NT2/D1 (cell line): ENCODE measurements around the gene DYRK3.

Experiments used
- DNase-seq: peaks from one replicate; pipeline ENCODE4 v3.0.0-alpha.2; 2011; ENCODE audit warnings: low read depth, low spot score
- H3K27me3 ChIP-seq: 2 replicates; pipeline ENCODE4 v1.6.0; 2011; ENCODE audit warnings: mild to moderate bottlenecking; ENCODE audit not compliant: insufficient read length, insufficient read depth
- H3K36me3 ChIP-seq: 2 replicates; pipeline ENCODE4 v1.6.1; 2011; ENCODE audit warnings: mild to moderate bottlenecking, low read length, mixed read lengths; ENCODE audit not compliant: insufficient read depth, insufficient read length
- H3K4me1 ChIP-seq: 2 replicates; pipeline ENCODE4 v1.5.1; 2011; ENCODE audit not compliant: insufficient read depth, insufficient read length
- H3K4me3 ChIP-seq: 2 replicates; pipeline ENCODE4 v1.5.1; 2011; ENCODE audit warnings: low read depth; ENCODE audit not compliant: insufficient read length
- H3K9ac ChIP-seq: 2 replicates; pipeline ENCODE4 v1.6.0; 2011; ENCODE audit warnings: low read depth; ENCODE audit not compliant: insufficient read length
- H3K9me3 ChIP-seq: 2 replicates; pipeline ENCODE4 v1.5.1; 2011; ENCODE audit warnings: mild to moderate bottlenecking, low read length; ENCODE audit not compliant: insufficient read depth
- SUZ12 ChIP-seq: IDR thresholded peaks from 2 replicates; pipeline ENCODE4 v1.6.1; 2011; ENCODE audit not compliant: insufficient read length, insufficient read depth; ENCODE audit errors: extremely low read depth
- YY1 ChIP-seq: IDR thresholded peaks from 2 replicates; pipeline ENCODE4 v1.6.1; 2011; ENCODE audit not compliant: insufficient read length, insufficient read depth
- ZNF274 ChIP-seq: IDR thresholded peaks from 2 replicates; pipeline ENCODE4 v1.6.1; 2011; ENCODE audit warnings: mild to moderate bottlenecking, low read depth, low read length

Gene DYRK3

DNA sequence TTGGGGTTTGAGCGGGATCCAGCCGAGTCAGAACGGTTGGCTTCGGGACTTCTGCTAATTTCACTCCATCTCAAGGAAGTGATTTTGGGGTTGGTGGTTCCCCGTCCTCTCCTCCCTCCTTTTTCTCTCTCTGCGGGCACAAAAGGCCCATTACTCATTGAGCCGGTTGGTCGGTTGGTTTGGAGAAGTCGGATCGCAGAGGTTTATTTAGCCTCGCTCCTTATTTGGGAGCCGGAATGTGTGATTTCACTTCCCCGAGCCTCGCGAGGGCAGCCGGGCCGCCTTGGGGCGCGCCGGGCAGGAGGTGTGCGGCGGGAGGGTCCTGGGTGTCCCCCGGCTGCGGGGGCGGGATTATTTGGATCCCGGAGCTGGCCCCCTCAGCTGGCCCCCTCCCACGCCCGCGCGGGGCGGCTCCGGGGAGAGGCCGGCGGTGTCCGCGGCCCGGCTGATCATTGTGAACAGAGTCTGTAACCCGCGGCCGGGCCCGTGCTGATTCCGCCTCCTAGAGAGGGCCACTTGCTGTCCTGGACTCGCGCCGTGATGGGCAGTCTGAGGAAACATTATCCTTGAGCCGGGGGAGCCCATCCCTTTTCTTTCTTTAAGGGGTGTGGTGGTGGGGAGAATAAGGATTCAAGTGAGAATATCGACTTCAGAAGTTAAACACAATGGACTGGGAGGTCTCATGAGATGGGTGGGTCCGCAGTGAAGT lies 50.6 kb downstream of the DYRK3 start:
- Histone ChIP-seq H3K9me3 (no peaks in the 10 kb centered on the region), H3K4me1 (peaks cover 12% of the 10 kb centered on the region), H3K9ac (peak overlapping the region; percentile 82), H3K36me3 (peaks cover 4% of the 10 kb centered on the region), H3K4me3 (peak overlapping the region; percentile 81), H3K27me3 (peaks cover 36% of the 10 kb centered on the region)
- no peak for DNase-seq
- TF ChIP-seq YY1 (no peak), SUZ12 (no peak), ZNF274 (no peak)

DNA sequence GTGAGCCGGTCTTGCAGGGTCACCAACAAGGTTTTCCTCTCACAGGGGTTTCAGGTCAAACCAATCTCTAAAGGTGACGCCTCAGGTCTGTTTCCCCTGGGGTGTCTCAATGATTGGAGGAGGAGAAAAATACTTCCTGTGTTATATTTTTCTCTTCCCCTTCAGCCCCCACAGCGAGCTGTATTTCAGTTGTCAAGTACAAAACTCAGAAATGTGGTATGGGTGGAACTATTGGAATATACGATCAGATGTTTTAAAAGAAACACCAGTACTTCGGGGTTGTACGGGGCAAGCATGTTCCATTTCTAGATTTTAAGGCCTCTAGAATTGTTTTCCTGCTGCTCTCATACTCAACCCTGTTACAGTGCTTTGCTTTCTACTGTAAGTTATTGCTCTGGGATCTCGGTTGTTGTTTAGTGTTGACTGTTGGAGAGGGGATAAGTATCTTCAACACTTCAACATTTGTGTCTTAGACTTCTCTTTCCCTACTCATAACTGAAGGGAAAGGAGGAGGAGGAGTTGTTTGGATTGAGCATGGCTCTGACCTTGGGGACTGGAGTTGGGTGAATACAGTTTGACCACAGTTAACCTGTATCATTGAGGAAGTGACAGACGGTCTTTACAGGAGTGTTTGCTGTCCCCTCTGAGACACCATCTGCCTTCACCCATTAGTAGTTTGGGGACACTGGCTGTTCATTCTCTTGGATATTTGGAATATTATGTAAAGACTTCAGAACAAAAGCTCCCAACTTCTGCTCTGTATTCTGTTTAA lies 51.3 kb downstream of the DYRK3 start:
- Histone ChIP-seq H3K9me3 (no peaks in the 10 kb centered on the region), H3K9ac (peak overlapping the region; percentile 82), H3K27me3 (peaks cover 36% of the 10 kb centered on the region), H3K36me3 (peaks cover 4% of the 10 kb centered on the region), H3K4me1 (peaks cover 16% of the 10 kb centered on the region), H3K4me3 (peak overlapping the region; percentile 81)
- TF ChIP-seq SUZ12 = no peak
- TF ChIP-seq YY1 = no peak
- no peak for TF ChIP-seq ZNF274
- DNase-seq = no peak

DNA sequence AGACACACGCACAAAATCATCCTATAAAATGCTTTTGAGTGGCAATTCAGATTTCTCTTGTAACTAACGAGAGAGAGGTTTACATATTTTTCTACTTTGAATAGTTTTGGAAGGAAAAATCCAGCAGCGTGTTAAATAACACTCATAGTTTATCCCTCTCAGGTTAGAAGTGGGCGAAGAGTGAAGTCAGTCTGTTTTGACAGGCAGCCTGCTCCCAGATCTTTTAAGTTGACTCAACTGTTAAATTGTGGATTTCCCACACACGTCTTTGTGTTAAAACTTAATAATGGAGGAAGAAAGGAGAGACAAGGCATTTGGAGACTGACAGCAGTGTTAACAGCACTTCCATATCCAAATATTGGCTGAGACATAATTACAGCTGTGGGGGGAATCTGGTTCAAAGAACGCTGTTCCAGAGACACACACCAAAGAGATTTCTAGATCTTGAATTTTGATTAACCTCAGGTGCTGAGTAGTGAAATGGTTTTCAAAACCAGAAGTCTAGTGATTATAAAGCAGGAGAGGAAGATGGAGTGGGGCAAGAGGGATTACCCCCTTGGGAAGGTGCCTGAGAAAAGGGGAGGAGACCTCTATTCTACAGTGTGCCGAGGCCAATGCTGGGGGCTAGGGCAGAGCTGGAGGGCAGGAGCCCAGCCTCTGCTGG lies 52.0 kb downstream of the DYRK3 start:
- peaks cover 6% of the 10 kb centered on the region for H3K36me3 ChIP-seq
- H3K4me3 ChIP-seq = peak overlapping the region; percentile 0
- no peaks in the 10 kb centered on the region for H3K9me3 ChIP-seq
- H3K27me3 ChIP-seq = peaks cover 30% of the 10 kb centered on the region
- DNase-seq = no peak
- no peak overlapping the region for H3K9ac ChIP-seq
- H3K4me1 ChIP-seq = peaks cover 21% of the 10 kb centered on the region
- no peak for TF ChIP-seq YY1
- TF ChIP-seq ZNF274 = no peak
- TF ChIP-seq SUZ12 = no peak

DNA sequence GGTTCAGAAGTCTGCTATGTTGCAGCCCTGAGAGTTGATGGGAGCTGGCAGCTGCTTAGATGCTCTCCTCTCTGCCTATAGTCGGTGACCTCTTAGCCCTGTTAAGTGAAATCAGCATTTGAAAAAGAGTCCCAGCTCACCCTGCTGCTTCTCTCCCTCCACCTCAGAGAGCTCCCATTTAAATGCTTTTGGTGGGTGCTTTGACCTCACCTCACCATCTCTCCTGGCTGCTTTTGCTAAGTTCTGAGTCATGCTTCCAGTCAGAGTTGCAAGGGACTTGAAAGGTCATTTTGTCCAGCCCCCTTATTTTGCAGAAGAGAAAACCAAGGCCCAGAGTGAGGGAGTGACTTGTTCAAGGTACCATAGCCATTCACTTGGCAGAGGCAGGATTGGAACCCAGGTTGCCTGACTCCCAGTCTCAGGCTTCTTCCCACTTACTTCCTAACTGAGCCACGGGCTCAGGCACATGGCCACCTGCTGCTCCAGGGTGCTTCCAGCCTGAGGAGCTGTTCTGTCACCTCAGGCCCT lies 52.6 kb downstream of the DYRK3 start:
- H3K9ac ChIP-seq = no peak overlapping the region
- TF ChIP-seq YY1 (no peak), ZNF274 (no peak), SUZ12 (no peak)
- H3K9me3 ChIP-seq = no peaks in the 10 kb centered on the region
- peak overlapping the region; percentile 0 for H3K4me3 ChIP-seq
- peaks cover 27% of the 10 kb centered on the region for H3K4me1 ChIP-seq
- peaks cover 12% of the 10 kb centered on the region for H3K36me3 ChIP-seq
- peaks cover 24% of the 10 kb centered on the region for H3K27me3 ChIP-seq
- DNase-seq = peak; percentile 96

DNA sequence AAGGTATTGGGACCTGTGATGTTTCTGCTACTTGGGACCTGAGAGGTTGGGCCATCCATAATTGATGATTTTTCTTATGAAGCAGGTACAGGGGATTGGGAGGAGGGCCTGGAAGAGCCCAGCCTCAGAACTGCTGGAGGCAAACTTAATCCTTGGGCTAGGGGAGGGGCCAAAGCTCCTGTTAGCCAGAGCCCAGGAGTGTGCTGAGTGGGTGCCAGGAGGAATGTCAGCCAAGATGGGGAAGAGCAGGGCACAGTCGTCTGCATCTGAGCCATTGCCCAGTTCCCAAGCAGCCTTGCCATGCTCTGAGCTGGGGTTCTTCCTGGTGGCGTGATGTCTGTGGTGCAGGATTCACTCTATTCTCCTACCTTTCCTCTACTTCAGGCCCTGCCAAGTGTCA lies 55.2 kb downstream of the DYRK3 start:
- H3K9me3 ChIP-seq = no peaks in the 10 kb centered on the region
- peaks cover 8% of the 10 kb centered on the region for H3K27me3 ChIP-seq
- H3K36me3 ChIP-seq = peaks cover 24% of the 10 kb centered on the region
- TF ChIP-seq ZNF274 (no peak), SUZ12 (no peak), YY1 (no peak)
- no peak for DNase-seq
- H3K9ac ChIP-seq = peak overlapping the region; percentile 12
- peaks cover 39% of the 10 kb centered on the region for H3K4me1 ChIP-seq
- no peak overlapping the region for H3K4me3 ChIP-seq

DNA sequence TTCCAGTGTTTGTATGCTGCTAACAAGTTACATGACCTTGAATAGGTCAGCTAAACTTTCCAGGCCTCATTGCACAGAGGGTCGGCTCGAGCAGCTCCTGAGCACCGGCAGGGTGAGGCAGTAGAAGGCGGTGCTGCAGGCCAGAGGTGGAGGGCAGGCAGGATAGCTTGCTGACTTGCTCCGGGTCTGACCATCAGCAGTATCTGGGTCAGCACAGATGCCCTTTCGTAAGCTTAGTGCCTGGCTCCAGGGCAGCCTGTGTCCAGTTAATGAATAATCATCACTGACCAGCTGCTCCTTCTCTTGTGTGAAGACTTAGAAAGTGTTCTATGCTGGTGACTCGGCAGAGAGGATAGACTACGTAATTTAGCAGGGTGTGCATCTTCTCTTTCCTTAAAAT lies 56.3 kb downstream of the DYRK3 start:
- Histone ChIP-seq H3K4me1 (peaks cover 39% of the 10 kb centered on the region), H3K9ac (no peak overlapping the region), H3K4me3 (no peak overlapping the region), H3K9me3 (no peaks in the 10 kb centered on the region), H3K27me3 (peaks cover under 1% of the 10 kb centered on the region), H3K36me3 (peaks cover 33% of the 10 kb centered on the region)
- no peak for TF ChIP-seq SUZ12
- no peak for TF ChIP-seq YY1
- TF ChIP-seq ZNF274 = no peak
- no peak for DNase-seq
